Heart left ventricle (tissue), 16 donors: ENCODE data around the gene BOC. TPM values are rescaled to one million over a fixed set of nuclear protein-coding genes. Genes with fewer than 3 reads are reported as not detected.
A peak's percentile ranks its signal among the peaks of the same experiment; 100 is the strongest.

Experiments
- ATAC-seq, 4 donors: fragments of 200-7000 bp; cut with Tn5 transposase; one replicate each; pipeline ENCODE4 v1.9.1; 2020 to 2022; ENCODE audit warnings: moderate library complexity in 4 of 4, mild to moderate bottlenecking in 3 of 4, moderate number of reproducible peaks in 1 of 4
- DNase-seq, 5 donors: peaks; one replicate each; pipeline ENCODE4 v3.0.0-alpha.2; 2020
- H3K27ac ChIP-seq, 12 donors: fragments of 200-600 bp; sonication (generic) in 4 of 12; one replicate each; pipeline versions ENCODE4 v1.5.0 to v1.8.0; 2016 to 2022; ENCODE audit warnings: mild to moderate bottlenecking in 2 of 12
- H3K27me3 ChIP-seq, 9 donors: fragments of 200-600 bp; sonication (generic) in 2 of 9; one replicate each; pipeline versions ENCODE4 v1.5.1 to v1.8.0; 2016 to 2022; ENCODE audit warnings: mild to moderate bottlenecking in 3 of 9
- H3K36me3 ChIP-seq, 9 donors: fragments of 200-600 bp; sonication (generic) in 2 of 9; one replicate each; pipeline versions ENCODE4 v1.5.0 to v1.8.0; 2018 to 2022; ENCODE audit warnings: mild to moderate bottlenecking in 2 of 9
- H3K4me1 ChIP-seq, 12 donors: fragments of 200-600 bp; sonication (generic) in 4 of 12; one replicate each; pipeline versions ENCODE4 v1.5.0 to v1.8.0; 2016 to 2022; ENCODE audit warnings: mild to moderate bottlenecking in 3 of 12
- H3K4me3 ChIP-seq, 12 donors: fragments of 200-600 bp; sonication (generic) in 4 of 12; one replicate each; pipeline versions ENCODE4 v1.5.0 to v1.8.0; 2017 to 2022; ENCODE audit warnings: mild to moderate bottlenecking in 9 of 12, moderate library complexity in 4 of 12
- H3K9me3 ChIP-seq, 12 donors: fragments of 200-600 bp; sonication (generic) in 4 of 12; one replicate each; pipeline versions ENCODE4 v1.5.0 to v1.8.0; 2016 to 2022; ENCODE audit warnings: mild to moderate bottlenecking in 1 of 12
- CTCF ChIP-seq, 12 donors: fragments of 200-600 bp; sonication (generic) in 4 of 12; IDR thresholded peaks; one replicate each; pipeline versions ENCODE4 v1.5.0 to v1.8.0; 2018 to 2022; ENCODE audit warnings: antibody characterized with exemption in 12 of 12, mild to moderate bottlenecking in 5 of 12
- POLR2A ChIP-seq, 2 donors: fragments of 450-650 bp; IDR thresholded peaks; one replicate each; pipeline ENCODE4 v1.6.1; 2017; ENCODE audit warnings: antibody characterized with exemption in 2 of 2, mild to moderate bottlenecking in 2 of 2, moderate library complexity in 2 of 2
- WGBS, 4 donors: extraction: QIAGEN DNeasy Blood & Tissue Kit in 2 of 4; methylation state at CpG; one replicate each; pipeline versions ENCODE4 v1.1.5 to v1.1.7; 2013 to 2018; 5-methylcytosine and 5-hydroxymethylcytosine counted together
- intact Hi-C, 10 donors: fragments of 100-400 bp; cut with DNase I; formaldehyde crosslinking; loops; one replicate each; pipeline versions ENCODE4 v1.11.1 to v1.14.2; 2022
- polyA plus RNA-seq, 2 donors: library from polyadenylated mRNA; stranded (reverse); fragments of 200-250 nt; gene quantifications; one replicate each; pipeline ENCODE4 v1.2.3, GENCODE V29; 2013
- total RNA-seq, 9 donors: library from RNA; depleted of rRNA in 2 of 9; stranded (reverse); fragments of >200 nt in 2 of 9; fragmentation: NEBNext Ultra II Directional in 3 of 9; extraction: Animal tissue kit (Norgen Biotek cat#: 25700) in 3 of 9; gene quantifications; one replicate each; pipeline versions ENCODE4 v1.1.0 to v1.2.4, GENCODE V29; 2016 to 2023
- donor health status: ischemic (EF 13 %, LVEDD 7.1; RV severe dilation, severe dysfunction).
- donor health status: healthy with polysubstance abuse.
- donor health status: DM: no; HTN: yes; CAD: no.
- donor health status: DM: no; HTN: no; CAD: no.
- donor health status: ischemic (EF 25% LVEDD 6.9; RV normal size, moderate dysfunction).
- donor health status: ischemic (EF 25% LVEDD 5.7; RV mildly dilated, moderate dysfunction).
- donor health status: healthy.
- donor health status: DM: yes; HTN: yes; CAD: no.
- donor health status: ischemic (EF 35%, LVEDD 5.7; RV mildly dilated, moderate dysfunction).
- donor health status: nonischemic (EF 11% LVEDD 7.7; RV severe dilation, severe dysfunction).
- donor health status: DM: yes; HTN: yes; CAD: no.
- donor health status: PGD.
- donor health status: ischemic (EF 29% LVEDD 5.4; RV normal size, mild dysfunction).
- donor health status: nonischemic (EF 23%, LVEDD 6.1; RV moderate dilation, normal function).

BOC gene
- total and polyA plus RNA-seq, 11 donors: 1.9 to 12.2 (median 4.4) TPM

GRCh38 chr3:113174801-113175485, 36.4 kb upstream of the BOC start:
- ATAC-seq (no peak), DNase-seq (no peak)
- no peaks in the 10 kb centered on the region for H3K4me1 ChIP-seq
- WGBS, 4 donors: 69 to 74% (median 70%) methylated on average over 7 of the region's 7 CpGs
- intact Hi-C loops: no loop called here
- H3K27me3 ChIP-seq: no peaks in the 10 kb centered on the region
- no peak for TF ChIP-seq POLR2A (IDR thresholded peaks at IDR 0.05)
- TF ChIP-seq CTCF (IDR thresholded peaks at IDR 0.05): no peak
- H3K4me3 ChIP-seq: no peak overlapping the region
- no peaks in the 10 kb centered on the region for H3K9me3 ChIP-seq
- H3K36me3 ChIP-seq: no peaks in the 10 kb centered on the region
- no peak overlapping the region for H3K27ac ChIP-seq

GRCh38 chr3:113177526-113177925, 33.8 kb upstream of the BOC start:
- intact Hi-C loops: no loop called here
- WGBS, 4 donors: 87 to 92% (median 90%) methylated on average over 2 of the region's 2 CpGs
- DNase-seq: no peak

GRCh38 chr3:113179235-113179824, 32.0 kb upstream of the BOC start:
- Histone ChIP-seq H3K27me3 (no peaks in the 10 kb centered on the region), H3K36me3 (no peaks in the 10 kb centered on the region), H3K4me3 (no peak overlapping the region), H3K4me1 (no peaks in the 10 kb centered on the region), H3K9me3 (no peaks in the 10 kb centered on the region), H3K27ac (no peak overlapping the region)
- TF ChIP-seq POLR2A (IDR thresholded peaks at IDR 0.05) (no peak), CTCF (IDR thresholded peaks at IDR 0.05) (no peak)
- intact Hi-C loops: no loop called here
- WGBS, 4 donors: 71 to 78% (median 75%) methylated on average over 4 of the region's 4 CpGs
- ATAC-seq (no peak), DNase-seq (no peak)

More at GRCh38 chr3:113177526-113177925, 33.8 kb upstream of the BOC start:
- Histone ChIP-seq H3K27me3 (no peaks in the 10 kb centered on the region), H3K36me3 (no peaks in the 10 kb centered on the region), H3K4me1 (no peaks in the 10 kb centered on the region), H3K9me3 (no peaks in the 10 kb centered on the region), H3K27ac (no peak overlapping the region), H3K4me3 (no peak overlapping the region)
- TF ChIP-seq CTCF (IDR thresholded peaks at IDR 0.05) (no peak), POLR2A (IDR thresholded peaks at IDR 0.05) (no peak)
- ATAC-seq: no peak

- DNase-seq: no peak
- no peak for TF ChIP-seq CTCF (IDR thresholded peaks at IDR 0.05)
- no peak for TF ChIP-seq POLR2A (IDR thresholded peaks at IDR 0.05)
- Histone ChIP-seq H3K4me3 (no peak overlapping the region), H3K4me1 (no peaks in the 10 kb centered on the region), H3K27ac (no peak overlapping the region), H3K9me3 (peaks cover 0 to 12% (median 0%) of the 10 kb centered on the region in 12 donors), H3K36me3 (no peaks in the 10 kb centered on the region), H3K27me3 (no peaks in the 10 kb centered on the region)
- WGBS, 4 donors: 63 to 74% (median 67%) methylated on average over 13 of the region's 13 CpGs
- peak in 3 of 4 donors; percentile 41 to 63 (median 41) for ATAC-seq
- intact Hi-C loops: no loop called here
Observed at GRCh38 chr3:113183748-113184661, 27.4 kb upstream of the BOC start.
